Keratinocyte (primary cell): ENCODE data around the gene KIF13A.

Experiments used
- CTCF ChIP-seq, 3 experiments: IDR thresholded peaks in 1 of 3; conservative IDR thresholded peaks in 1 of 3; optimal IDR thresholded peaks in 1 of 3; 2 replicates in 2 of 3; 3 replicates in 1 of 3; pipeline versions ENCODE3 to v1.5.1; 2011; ENCODE audit warnings: low read length in 3 of 3, mild to moderate bottlenecking in 3 of 3, moderate library complexity in 2 of 3, control low read depth in 1 of 3, inconsistent platforms in 1 of 3; ENCODE audit not compliant: insufficient read depth in 2 of 3; ENCODE audit errors: extremely low read depth in 1 of 3
- EZH2 ChIP-seq: IDR thresholded peaks from one replicate; pipeline ENCODE4 v1.6.1; 2012; ENCODE audit warnings: inconsistent platforms, mild to moderate bottlenecking, low read length, moderate library complexity

- TF ChIP-seq CTCF (optimal IDR thresholded peaks at IDR 0.05 in 1 of 3, IDR thresholded peaks at IDR 0.05 in 1 of 3, conservative IDR thresholded peaks at IDR 0.05 in 1 of 3; ENCODE audit: extremely low read depth in 1 of 3, insufficient read depth in 2 of 3, low read length in 3 of 3), result no peak
- no peak for TF ChIP-seq EZH2
Measured at GRCh38 chr6:17923401-17923863, 64.0 kb downstream of the KIF13A start.
